ENCODE data around the gene UBE4A.

UBE4A gene

DNA sequence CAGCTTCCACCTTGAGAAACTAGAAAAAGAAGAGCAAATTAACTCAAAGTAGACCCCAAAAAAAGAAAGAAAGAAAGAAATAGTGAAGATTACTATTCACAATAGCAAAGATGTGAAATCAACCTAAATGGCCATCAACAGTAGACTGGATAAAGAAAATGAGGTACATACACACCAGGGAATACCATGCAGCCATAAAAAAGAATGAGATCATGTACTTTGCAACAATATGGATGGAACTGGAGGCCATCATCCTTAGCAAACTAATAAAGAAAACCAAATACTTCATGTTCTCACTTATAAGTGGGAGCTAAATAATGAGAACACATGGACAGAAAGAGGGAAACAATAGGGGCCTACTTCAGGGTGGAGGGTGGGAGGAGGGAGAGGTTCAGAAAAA is 30.7 kb upstream of the UBE4A start:
- TF ChIP-seq CTCF (IDR thresholded peaks at IDR 0.05) (no peak), ZFX (IDR thresholded peaks at IDR 0.05; ENCODE audit: borderline replicate concordance) (no peak)
- H3K27ac ChIP-seq, result no peak overlapping the region

DNA sequence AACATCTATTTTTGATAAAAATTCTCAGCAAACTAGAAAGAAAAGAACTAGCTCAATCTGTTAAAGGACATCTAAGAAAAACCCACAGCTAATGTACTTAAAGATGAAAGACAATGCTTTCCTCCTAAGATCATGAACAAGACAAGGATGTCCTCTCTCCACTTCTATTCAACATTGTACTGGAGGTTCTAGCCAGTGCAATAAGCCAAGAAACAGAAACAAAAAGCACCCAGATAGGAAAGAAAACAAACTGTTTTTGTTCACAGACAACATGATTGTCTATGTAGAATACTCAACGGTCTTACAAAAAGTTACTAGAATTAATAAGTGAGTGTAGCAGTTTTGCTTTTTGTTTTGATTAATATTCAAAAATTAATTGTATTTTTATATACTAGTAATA is 24.7 kb upstream of the UBE4A start:
- no peak overlapping the region for H3K27ac ChIP-seq

DNA sequence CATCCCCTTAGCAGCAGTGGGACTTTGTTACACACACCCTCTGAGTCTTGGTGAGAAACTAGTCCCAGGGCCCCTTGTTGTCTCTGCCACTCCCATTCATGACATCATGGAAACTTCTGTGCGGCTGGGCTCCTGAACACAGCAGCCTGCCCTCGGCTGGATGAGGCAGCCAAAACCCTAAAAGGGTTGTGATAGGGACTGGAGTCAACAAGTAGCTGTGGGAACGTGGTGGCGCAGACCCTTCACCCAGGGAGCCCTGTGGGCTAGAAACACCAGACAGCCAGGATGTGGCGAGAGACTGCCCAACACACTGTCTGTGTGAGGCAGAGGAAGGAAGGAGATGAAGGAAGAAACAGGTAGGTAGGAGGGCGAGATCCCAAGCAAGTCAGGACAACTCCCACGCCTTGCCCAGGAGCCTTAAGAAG is 20.8 kb upstream of the UBE4A start:
- H3K27ac ChIP-seq, result no peak overlapping the region
- no peak for TF ChIP-seq CTCF (IDR thresholded peaks at IDR 0.05)
- TF ChIP-seq ZFX (IDR thresholded peaks at IDR 0.05; ENCODE audit: borderline replicate concordance), result no peak

More for the DNA sequence above, 24.7 kb upstream of the UBE4A start:
- TF ChIP-seq ZFX (IDR thresholded peaks at IDR 0.05; ENCODE audit: borderline replicate concordance) (no peak), CTCF (IDR thresholded peaks at IDR 0.05) (no peak)

GRCh38 chr11:118339281-118339961 is 20.0 kb upstream of the UBE4A start:
- no peak overlapping the region for H3K27ac ChIP-seq
- TF ChIP-seq ZFX (IDR thresholded peaks at IDR 0.05; ENCODE audit: borderline replicate concordance) (no peak), CTCF (IDR thresholded peaks at IDR 0.05) (no peak)

DNA sequence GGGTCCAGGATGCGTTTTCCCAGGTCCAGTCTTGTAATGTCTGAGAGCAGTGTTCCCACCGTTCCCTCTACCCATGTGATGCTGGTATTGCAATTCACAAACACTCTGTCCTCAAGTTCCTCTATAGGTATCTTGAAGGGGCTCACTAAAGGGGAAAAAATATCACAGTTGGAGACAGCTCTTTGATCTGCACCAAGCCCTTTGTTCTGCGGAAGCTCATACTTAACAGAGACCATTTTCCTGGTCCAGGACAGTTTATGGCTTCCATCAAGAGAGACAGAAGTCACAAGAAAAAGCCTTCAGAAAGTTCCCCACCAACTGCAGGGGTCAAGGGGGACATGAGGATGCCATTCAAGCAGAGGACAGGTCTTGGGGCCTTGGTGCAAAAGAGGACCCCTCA is 19.0 kb upstream of the UBE4A start:
- no peak for TF ChIP-seq CTCF (IDR thresholded peaks at IDR 0.05)
- TF ChIP-seq ZFX (IDR thresholded peaks at IDR 0.05; ENCODE audit: borderline replicate concordance), result no peak
- H3K27ac ChIP-seq, result no peak overlapping the region

DNA sequence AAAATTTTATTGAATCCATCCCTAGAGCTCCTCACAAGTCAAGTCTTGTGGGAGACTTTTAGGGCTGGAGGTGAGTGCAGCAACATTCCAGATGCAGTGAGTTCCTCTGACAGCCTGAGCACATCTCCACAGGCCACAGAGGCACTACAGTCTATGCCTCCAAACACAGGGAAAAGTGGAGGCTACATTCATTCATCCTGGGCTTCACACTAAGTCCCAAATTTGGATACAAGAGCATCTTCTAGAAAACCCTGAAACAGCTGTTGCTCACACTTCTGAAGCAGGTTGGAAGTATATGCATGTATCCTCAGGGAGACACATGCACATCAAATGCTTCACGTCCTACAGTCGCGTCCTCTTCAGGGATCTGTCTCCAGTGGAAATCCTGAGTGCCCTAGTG is 18.1 kb upstream of the UBE4A start:
- TF ChIP-seq CTCF (IDR thresholded peaks at IDR 0.05), result no peak
- no peak for TF ChIP-seq ZFX (IDR thresholded peaks at IDR 0.05; ENCODE audit: borderline replicate concordance)

DNA sequence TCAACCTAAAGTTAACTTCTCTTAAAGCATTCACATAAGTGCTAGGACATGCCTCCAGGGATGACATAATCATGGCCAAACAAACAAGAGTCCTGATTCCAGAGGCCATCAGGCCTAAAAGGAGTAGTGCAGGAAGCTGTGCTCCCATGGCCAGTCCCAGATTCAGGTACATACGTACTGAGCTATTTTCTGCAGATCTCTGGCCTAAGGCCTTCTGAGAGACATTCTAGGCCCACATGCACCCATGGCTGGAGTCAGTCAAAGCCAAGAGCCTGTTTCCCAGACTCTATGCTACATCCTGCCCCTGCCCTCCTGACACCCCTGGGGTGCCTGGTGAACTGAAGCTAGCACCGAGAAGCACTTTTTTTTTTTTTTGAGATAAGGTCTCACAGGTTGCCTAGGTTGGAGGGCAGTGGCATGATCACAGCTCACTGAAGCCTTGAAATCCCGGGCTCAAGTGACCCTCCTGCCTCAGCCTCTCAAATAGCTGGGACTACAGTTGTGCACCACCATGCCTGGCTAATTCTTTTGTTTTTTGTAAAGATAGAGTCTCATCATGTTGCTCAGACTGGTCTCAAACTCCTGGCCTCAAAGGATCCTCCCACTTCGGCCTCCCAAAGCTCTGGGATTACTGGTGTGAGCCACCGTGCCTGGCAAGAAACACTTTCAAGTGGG is 17.4 kb upstream of the UBE4A start:
- no peak overlapping the region for H3K27ac ChIP-seq
- no peak for TF ChIP-seq CTCF (IDR thresholded peaks at IDR 0.05)
- no peak for TF ChIP-seq ZFX (IDR thresholded peaks at IDR 0.05; ENCODE audit: borderline replicate concordance)

More for the DNA sequence above, 18.1 kb upstream of the UBE4A start:
- no peak overlapping the region for H3K27ac ChIP-seq
